Bronchial epithelial cell (primary cell): Measurements from ENCODE around the gene XDH. TPM values are rescaled to one million over a fixed set of nuclear protein-coding genes. Genes with fewer than 3 reads are reported as not detected.

Source experiments
- DNase-seq: peaks from one replicate; pipeline ENCODE4 v3.0.0-alpha.2; 2010; ENCODE audit warnings: low read depth
- FAIRE-seq: peaks from 2 replicates; lab custom pipeline; 2011; peaks lifted over from hg19 to GRCh38; lab: Jason Lieb, UNC
- H3K27me3 ChIP-seq: 2 replicates; pipeline ENCODE4 v1.5.1; 2011; ENCODE audit warnings: low read length; ENCODE audit not compliant: control insufficient read depth, insufficient read depth
- H3K36me3 ChIP-seq: 2 replicates; pipeline ENCODE4 v1.5.1; 2011; ENCODE audit warnings: low read length; ENCODE audit not compliant: control insufficient read depth, insufficient read depth
- H3K4me3 ChIP-seq: 2 replicates; pipeline ENCODE4 v1.5.1; 2011; ENCODE audit warnings: mild to moderate bottlenecking, low read depth, low read length, control low read depth
- total RNA-seq: library from RNA; depleted of rRNA; stranded (reverse); fragments of >200 nt; gene quantifications from 2 replicates; pipeline ENCODE4 v1.2.1, GENCODE V29; 2014
- TF ChIP-seq, protein P1 (sequence below): IDR thresholded peaks from 2 replicates; pipeline ENCODE4 v1.5.1; 2011; ENCODE audit warnings: mild to moderate bottlenecking, moderate library complexity, low read length, control low read depth, inconsistent platforms; ENCODE audit not compliant: insufficient read depth, severe bottlenecking

XDH gene
- total RNA-seq, 1 donor from 2014 or later, result 6.1 TPM

DNA sequence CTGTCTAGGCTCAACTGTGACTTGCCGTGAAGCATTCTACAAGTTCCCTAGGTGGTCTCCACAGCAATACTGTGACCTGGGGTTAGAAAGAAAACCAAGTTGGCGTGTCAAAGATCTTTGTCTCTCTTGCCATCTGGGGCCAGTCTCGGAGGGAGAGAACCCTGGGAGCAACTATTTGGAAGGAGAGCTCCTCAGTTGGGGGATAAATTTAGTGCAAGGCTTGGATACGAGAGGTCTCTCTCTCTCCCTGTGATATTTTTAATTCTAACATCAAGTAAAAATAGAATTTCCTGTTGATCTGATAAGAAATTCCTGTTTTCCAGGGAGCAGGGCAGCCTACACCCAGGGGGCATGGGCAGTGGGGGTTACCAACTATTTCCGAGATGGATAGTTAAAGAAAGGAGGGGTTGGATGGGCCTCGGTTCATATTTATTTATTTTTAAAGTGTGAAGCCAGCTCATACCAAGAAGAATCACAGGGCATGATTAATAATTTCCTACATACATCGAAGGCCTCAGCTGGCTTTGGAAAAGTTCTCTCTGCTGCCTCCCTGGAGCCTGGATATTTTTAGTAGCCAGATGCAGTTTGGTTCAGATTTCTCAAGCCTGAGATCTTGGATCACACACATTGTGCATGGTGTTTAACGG is 117.8 kb downstream of the XDH start:
- Histone ChIP-seq H3K4me3 (no peak overlapping the region), H3K27me3 (no peaks in the 10 kb centered on the region), H3K36me3 (no peaks in the 10 kb centered on the region)
- DNase-seq (no peak), FAIRE-seq (no peak)
- TF ChIP-seq, protein P1, sequence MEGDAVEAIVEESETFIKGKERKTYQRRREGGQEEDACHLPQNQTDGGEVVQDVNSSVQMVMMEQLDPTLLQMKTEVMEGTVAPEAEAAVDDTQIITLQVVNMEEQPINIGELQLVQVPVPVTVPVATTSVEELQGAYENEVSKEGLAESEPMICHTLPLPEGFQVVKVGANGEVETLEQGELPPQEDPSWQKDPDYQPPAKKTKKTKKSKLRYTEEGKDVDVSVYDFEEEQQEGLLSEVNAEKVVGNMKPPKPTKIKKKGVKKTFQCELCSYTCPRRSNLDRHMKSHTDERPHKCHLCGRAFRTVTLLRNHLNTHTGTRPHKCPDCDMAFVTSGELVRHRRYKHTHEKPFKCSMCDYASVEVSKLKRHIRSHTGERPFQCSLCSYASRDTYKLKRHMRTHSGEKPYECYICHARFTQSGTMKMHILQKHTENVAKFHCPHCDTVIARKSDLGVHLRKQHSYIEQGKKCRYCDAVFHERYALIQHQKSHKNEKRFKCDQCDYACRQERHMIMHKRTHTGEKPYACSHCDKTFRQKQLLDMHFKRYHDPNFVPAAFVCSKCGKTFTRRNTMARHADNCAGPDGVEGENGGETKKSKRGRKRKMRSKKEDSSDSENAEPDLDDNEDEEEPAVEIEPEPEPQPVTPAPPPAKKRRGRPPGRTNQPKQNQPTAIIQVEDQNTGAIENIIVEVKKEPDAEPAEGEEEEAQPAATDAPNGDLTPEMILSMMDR, result no peak

DNA sequence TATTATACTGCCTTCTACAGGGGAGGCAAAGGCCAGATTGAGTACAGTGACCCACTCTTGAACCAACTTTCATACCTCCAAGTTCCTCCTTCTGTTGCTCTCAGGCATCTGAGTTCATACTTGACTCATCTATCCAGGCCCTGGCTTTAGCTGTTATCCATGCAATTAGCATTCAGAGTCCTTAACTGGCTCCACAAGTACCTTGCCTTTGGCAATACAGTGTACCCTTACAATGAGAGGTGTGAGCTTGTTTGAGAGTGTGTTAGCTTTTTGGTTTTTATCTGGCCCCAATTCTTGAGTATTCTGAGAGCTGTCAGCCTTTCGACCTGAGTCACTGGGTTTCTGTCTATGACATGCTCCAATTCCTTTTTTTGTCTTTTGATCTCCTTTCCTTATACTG is 120.3 kb downstream of the XDH start:
- H3K36me3 ChIP-seq, result no peaks in the 10 kb centered on the region
- no peak overlapping the region for H3K4me3 ChIP-seq
- TF ChIP-seq, protein P1, result no peak
- FAIRE-seq (no peak), DNase-seq (peak; percentile 75)
- no peaks in the 10 kb centered on the region for H3K27me3 ChIP-seq

DNA sequence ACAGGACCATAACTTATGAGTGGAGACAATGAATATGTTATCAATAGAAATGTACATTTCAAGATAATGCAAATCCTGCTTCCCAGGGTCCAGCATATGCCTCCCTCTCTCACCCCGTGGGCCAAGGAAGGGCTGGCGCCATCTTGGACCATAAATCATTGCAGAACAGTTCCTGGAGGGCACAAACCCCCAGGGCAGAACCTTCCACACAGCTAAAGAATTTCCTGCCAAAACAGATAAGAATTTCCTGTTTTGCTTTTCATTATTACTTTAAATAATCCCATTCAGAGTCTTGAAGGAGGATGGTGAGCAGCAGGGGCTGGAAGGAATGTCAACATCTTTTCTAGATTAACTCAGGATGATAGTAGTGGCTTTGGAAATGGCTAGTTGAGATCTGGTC is 126.9 kb downstream of the XDH start:
- no peaks in the 10 kb centered on the region for H3K27me3 ChIP-seq
- TF ChIP-seq, protein P1, result no peak
- no peak overlapping the region for H3K4me3 ChIP-seq
- FAIRE-seq (no peak), DNase-seq (no peak)
- no peaks in the 10 kb centered on the region for H3K36me3 ChIP-seq

DNA sequence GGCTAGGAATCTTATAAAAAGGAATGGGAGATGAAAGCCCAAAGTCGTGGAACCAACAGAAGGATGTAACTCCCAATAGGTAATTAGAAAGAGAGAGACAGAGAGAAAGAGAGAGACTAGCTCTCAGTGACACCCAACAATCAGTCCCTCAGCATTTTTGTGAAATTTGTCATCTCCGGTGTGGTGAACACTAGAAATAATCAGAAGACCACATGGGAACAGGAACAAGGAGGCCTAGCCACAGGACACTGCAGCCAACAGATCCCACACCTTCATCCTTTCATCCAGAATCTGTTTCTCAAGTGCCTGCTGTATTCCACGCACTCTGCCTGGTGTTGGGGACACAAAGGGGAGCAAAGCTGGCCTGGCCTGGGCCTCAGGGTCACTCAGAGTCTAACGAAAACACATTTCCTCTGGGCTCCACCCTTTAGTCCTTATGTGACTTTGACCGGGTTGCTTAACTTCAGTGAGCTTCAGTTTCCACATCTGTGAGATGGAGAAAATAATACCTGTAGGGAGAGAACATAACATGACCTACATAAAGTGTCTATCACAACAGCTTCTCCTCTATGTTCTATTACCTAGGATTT is 127.5 kb downstream of the XDH start:
- FAIRE-seq, result peak; percentile 7
- DNase-seq, result no peak
- no peak overlapping the region for H3K4me3 ChIP-seq
- no peaks in the 10 kb centered on the region for H3K27me3 ChIP-seq
- H3K36me3 ChIP-seq, result no peaks in the 10 kb centered on the region
- TF ChIP-seq, protein P1, result no peak

DNA sequence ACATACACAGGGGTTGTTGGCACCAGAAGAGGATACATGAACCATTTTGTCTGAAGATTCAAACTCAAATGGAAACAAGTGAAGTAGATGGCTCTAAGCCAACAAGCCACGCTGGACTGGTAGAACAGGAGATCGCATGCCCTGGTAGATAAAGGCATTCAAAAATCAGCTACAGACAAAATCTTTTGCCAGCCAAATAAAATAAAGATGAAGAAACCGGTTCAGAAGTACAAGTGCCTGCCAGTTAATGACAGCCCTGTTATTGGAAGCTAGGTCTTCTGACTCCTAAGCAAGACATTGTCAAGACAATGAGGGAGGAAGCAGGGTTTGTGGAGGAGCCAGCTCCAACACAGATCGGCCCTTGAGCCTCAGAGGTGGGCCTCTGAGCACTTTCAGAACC is 128.3 kb downstream of the XDH start:
- DNase-seq, result peak; percentile 21
- TF ChIP-seq, protein P1, result no peak
- Histone ChIP-seq H3K36me3 (no peaks in the 10 kb centered on the region), H3K4me3 (no peak overlapping the region), H3K27me3 (no peaks in the 10 kb centered on the region)
- no peak for FAIRE-seq

Other genes with a start within 250 kb of the XDH start
- gene CAPN14, start 197.2 kb downstream of the XDH start, total RNA-seq, result 10.3 and 35.1 TPM in 2 replicates
- 1.6 and 2.3 TPM in 2 replicates for gene EHD3, start 180.6 kb downstream of the XDH start, total RNA-seq
- under 0.01 TPM in 1 of 2 replicates, not detected in the other for gene SRD5A2, start 166.2 kb upstream of the XDH start, total RNA-seq